HG03175 (cell line): ENCODE data around the gene MAP1B.

Source experiments
- ATAC-seq: cut with Tn5 transposase; IDR thresholded peaks from one replicate; pipeline ENCODE4 v1.9.1; 2021; ENCODE audit warnings: mild to moderate bottlenecking, moderate library complexity; ENCODE audit not compliant: unreplicated experiment

MAP1B gene

GRCh38 chr5:72130351-72130761 is 23.1 kb downstream of the MAP1B start:
- ATAC-seq = no peak

GRCh38 chr5:72133212-72133990 is 26.1 kb downstream of the MAP1B start:
- ATAC-seq = no peak

- no peak for ATAC-seq
These were observed 27.1 kb downstream of the MAP1B start for GRCh38 chr5:72134226-72134899.

DNA sequence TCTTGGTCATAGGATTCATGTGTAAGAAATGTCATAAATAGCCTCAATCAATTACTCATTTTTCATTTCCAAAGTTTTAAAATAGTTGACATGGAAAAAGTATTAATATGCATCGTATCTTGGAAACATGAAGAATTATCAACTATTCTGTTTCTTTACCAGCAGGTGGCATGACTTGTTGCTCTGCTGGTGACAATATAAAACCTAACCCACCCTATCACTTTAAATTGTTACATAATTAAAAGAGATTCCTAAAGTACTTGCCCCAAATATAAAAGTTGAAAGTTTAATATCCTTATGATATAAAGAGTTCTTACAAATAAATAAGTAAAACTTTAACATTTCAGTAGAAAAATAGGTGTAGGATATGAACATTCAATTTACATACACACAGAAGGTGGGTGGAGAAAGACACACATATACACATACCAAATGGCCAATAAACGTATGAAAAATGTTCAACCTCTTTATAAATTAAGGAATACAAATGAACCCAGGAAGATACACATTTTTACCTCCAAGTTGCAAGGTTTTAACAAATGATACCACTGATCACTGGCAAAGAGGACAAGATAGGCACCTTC is 30.6 kb downstream of the MAP1B start:
- ATAC-seq = no peak

DNA sequence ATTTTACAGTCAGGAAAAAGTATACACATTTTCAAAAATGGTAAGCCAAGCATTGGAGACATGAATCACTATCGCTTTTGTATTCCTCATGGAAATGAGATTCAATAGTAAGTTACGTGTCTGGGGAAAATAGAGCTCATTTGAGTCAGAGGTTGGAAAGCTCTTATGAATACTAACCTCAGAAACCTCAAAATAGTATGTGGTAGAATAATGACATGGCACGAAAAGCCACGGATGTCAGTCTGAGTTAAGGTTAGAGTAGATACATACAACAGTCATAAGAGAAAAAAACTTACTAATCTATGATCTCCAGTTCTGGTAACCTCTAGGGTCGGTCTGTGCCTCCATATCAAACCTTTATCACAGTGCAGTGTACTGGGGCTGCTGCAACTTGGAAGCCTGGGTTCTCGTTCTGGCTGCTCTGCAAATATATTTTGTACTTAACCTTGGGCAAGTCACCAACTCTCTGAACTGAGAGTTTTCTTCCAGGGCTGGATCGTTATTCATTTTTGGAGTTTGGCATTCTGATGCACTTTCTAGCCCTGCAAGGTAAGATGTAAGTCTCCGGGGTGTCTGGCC is 31.8 kb downstream of the MAP1B start:
- ATAC-seq = peak; percentile 49

GRCh38 chr5:72140711-72141110 is 33.4 kb downstream of the MAP1B start:
- ATAC-seq = no peak

GRCh38 chr5:72141440-72142355 is 34.4 kb downstream of the MAP1B start:
- no peak for ATAC-seq

DNA sequence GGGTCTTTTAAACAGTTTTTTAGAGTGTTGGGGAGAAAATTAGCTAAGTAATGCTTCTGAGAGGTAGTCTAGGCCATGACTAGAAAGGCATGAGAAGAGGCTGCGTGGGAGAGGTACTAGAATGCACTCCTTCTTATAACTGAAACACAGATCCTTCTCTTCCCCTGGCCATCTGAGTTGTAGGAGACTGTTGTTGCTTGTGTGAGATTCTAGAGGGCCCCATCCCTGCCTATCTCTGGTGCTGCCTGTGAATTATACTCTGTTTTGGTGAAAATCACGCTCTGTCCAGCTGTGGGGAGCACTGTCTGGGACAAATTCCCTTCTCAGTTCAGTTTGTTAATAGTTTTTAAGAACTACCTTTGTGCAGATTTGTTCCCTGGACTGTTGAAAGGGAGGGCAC is 37.5 kb downstream of the MAP1B start:
- no peak for ATAC-seq

GRCh38 chr5:72145348-72145747 is 38.1 kb downstream of the MAP1B start:
- ATAC-seq = no peak

GRCh38 chr5:72146056-72146455 is 38.8 kb downstream of the MAP1B start:
- no peak for ATAC-seq

DNA sequence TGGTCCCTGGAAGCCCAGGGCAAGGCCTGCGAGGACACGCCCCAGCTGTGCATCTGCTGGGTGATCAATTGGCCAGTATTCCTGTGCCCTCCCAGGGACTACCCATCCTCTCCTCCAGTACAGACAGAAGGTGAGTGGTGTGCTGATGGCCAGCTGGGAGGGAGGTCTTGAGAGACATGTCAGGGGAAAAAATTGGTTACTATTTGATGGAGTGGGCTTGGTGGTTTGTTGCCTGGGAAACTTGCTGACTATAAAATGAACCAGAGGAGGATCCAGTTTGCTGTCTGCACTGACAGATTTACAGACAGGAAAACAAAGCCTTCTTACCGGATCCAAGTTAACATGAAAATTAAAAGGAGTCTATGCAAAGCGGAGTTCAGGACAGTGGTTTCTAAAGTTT is 40.3 kb downstream of the MAP1B start:
- no peak for ATAC-seq

- no peak for ATAC-seq
These were observed 42.5 kb downstream of the MAP1B start for GRCh38 chr5:72149742-72150141.

DNA sequence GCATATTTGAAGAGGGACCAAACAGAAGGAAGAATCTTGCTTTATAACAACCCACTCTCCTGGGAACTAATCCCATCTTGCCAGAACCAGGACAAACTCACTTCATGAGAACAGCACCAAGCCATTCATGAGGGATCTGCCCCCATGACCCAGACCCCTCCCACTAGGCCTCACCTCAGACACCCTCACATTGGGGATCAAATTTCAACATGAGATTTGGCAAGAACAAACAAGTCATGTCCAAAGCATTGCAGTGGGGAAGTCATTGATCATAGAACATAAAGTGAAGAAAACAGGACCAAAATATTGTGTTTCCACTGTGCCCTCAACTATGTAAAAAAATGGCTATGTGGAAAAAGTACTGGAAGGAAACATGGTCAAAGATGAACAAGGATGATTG is 43.9 kb downstream of the MAP1B start:
- ATAC-seq = no peak

DNA sequence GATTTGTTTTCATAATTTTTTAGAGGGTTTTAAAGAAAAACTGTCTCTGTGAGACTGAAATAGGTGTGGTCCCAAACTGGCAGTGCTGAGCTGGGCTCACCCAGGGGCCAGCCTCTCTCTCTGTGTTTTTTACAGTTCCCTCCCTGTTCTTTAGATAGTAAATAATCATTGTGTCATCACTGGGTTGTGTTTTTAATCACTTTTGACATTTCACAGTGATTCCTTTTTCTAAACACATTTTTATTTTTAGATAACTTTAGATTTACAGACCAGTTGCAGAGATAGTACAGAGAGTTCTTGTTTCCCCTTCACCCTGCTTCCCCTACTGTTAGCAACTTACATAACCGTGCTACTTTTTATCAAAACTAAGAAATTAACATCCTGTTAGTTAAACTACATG is 44.4 kb downstream of the MAP1B start:
- no peak for ATAC-seq

- ATAC-seq = no peak
These were observed 45.3 kb downstream of the MAP1B start for GRCh38 chr5:72152545-72152944.

DNA sequence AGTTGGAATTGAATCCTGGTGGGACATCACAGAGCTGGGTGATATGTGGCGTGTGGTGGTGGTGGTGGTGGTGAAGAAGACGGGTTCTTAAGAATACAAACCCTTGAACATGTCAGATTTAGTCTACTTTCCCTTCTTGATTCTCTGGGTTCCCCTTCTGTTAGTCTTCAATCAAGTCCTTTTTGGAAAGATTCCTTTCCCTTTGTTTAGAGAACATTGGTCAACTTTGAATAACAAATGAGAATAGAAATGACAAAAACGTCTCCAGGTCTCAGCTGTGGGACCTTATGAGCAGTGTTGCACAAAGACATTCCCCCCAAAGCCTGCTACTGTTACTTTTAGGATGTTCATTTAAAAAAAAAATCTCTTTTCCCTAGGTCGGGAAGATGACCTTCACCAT is 46.3 kb downstream of the MAP1B start:
- no peak for ATAC-seq

GRCh38 chr5:72154076-72154756 is 46.9 kb downstream of the MAP1B start:
- ATAC-seq = no peak

DNA sequence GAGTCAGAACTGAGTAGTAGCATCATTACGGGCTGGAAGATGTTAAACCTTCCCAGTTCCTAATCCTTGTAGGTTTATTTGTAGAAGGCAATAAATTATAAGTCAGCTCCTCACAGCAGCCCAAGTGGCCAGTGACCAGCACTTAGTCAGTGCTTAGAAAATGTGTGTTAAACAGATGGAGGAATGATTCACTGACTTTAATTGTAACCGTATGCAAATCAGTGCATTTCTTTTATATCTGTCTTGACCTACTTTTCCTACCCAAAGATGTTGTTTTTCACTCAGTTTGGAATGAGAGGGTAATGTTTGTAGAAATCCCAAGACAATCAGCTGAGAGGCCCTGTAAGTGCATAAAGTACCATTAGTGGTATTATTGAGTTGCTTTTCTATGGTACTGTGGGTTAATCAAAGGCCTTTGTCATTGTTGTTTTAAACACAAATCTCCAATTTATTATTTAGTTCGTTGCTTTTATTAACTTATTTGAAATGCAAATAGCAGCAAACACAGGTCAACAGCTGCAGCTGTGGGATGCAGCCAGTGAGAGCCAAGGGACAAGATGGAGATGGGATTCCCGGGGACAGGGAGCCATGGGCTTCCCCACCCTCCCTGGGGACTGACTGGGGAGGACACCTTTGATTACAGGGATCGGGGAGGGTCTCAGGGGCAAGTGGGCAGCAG is 49.8 kb downstream of the MAP1B start:
- ATAC-seq = no peak

DNA sequence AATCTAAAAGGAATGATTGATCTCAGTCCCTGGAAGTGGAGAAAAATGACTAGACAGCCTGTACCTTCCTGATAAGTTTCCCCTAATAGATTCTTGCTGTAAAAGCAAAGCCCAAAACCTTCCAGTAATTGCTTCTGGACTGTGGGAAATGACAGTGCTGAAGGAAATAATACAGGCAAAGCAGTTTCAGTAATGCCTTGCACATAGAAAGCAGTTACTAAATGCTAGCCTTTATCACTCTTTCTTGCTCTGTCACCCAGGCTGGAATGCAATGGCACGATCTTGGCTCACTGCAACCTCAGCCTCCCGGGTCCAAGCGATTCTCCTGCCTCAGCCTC is 50.3 kb downstream of the MAP1B start:
- ATAC-seq = no peak

DNA sequence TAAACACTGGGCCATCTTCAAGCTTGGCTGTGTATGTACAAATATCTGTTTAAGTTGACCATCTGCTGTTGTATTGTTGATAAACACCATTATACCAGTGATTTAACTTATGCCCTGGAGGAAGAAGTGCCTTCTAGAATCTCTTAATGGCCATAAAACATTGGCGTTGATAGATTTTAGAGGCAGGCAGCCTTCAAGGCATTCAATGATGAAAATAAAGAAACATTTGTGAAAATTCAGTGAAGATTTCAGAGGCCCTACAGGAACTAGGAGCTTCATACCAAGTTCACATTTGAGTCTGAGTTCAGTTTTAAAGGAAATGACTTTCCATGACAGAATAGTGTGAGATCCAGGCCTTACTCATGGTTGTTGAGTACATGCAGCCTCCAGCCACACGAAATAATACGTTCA is 52.2 kb downstream of the MAP1B start:
- no peak for ATAC-seq
